DOHH2 (cell line): ENCODE data around the gene RABL6.
"Not testable (repeated sequence)": the region's sequence is repeated elsewhere in the genome, so short reads cannot be mapped to it uniquely, and the experiment has no call there.

Experiments
- H3F3A ChIP-seq: fragments of 200-600 bp; sonication (generic), shearing (Covaris generic); 2 replicates; pipeline ENCODE4 v1.6.0; 2016; ENCODE audit warnings: antibody characterized with exemption, mild to moderate bottlenecking; ENCODE audit not compliant: control insufficient read depth, insufficient read depth
- H3K27ac ChIP-seq: fragments of 200-600 bp; sonication (generic); 2 replicates; pipeline ENCODE4 v1.5.1; 2014; ENCODE audit warnings: low read depth, mild to moderate bottlenecking, low read length, moderate library complexity
- H3K27me3 ChIP-seq: fragments of 200-600 bp; sonication (generic); 2 replicates; pipeline ENCODE4 v1.6.1; 2014; ENCODE audit warnings: mild to moderate bottlenecking, low read length, mixed read lengths; ENCODE audit not compliant: control insufficient read depth
- H3K36me3 ChIP-seq: fragments of 200-600 bp; sonication (generic); 2 replicates; pipeline ENCODE4 v1.6.1; 2014; ENCODE audit warnings: mild to moderate bottlenecking, low read length, moderate library complexity, mixed read lengths; ENCODE audit not compliant: control insufficient read depth
- H3K4me1 ChIP-seq: fragments of 200-600 bp; sonication (generic); 2 replicates; pipeline ENCODE4 v1.6.1; 2014; ENCODE audit warnings: mild to moderate bottlenecking, low read length, mixed read lengths; ENCODE audit not compliant: control insufficient read depth
- H3K4me2 ChIP-seq: fragments of 200-600 bp; sonication (generic); 2 replicates; pipeline ENCODE4 v1.6.0; 2014; ENCODE audit warnings: mild to moderate bottlenecking, low read length, moderate library complexity
- H3K4me3 ChIP-seq: fragments of 200-600 bp; sonication (generic); 2 replicates; pipeline ENCODE4 v1.5.1; 2014; ENCODE audit warnings: mild to moderate bottlenecking, low read length, mixed read lengths
- H3K79me2 ChIP-seq: fragments of 200-600 bp; sonication (generic); 2 replicates; pipeline ENCODE4 v1.6.1; 2014; ENCODE audit warnings: mild to moderate bottlenecking, low read length, mixed read lengths; ENCODE audit not compliant: control insufficient read depth
- H3K9me2 ChIP-seq: fragments of 200-600 bp; sonication (generic); replicated peaks from 2 replicates; pipeline ENCODE4 v1.6.1; 2014; ENCODE audit warnings: mild to moderate bottlenecking, low read length, mixed read lengths; ENCODE audit not compliant: control insufficient read depth
- H3K9me3 ChIP-seq: fragments of 200-600 bp; sonication (generic); 2 replicates; pipeline ENCODE4 v1.6.1; 2014; ENCODE audit warnings: antibody characterized with exemption, low read length, mixed read lengths; ENCODE audit not compliant: control insufficient read depth, insufficient read depth
- H4K20me1 ChIP-seq: fragments of 200-600 bp; sonication (generic); 2 replicates; pipeline ENCODE4 v1.6.0; 2014; ENCODE audit warnings: low read depth, mild to moderate bottlenecking, antibody characterized with exemption, low read length, moderate library complexity; ENCODE audit not compliant: control insufficient read depth, insufficient read depth
- EZH2phosphoT487 ChIP-seq: fragments of 200-600 bp; sonication (generic); IDR thresholded peaks from 2 replicates; pipeline ENCODE4 v1.6.1; 2017; ENCODE audit warnings: borderline replicate concordance, mild to moderate bottlenecking, antibody characterized with exemption, low read length, moderate library complexity, mixed read lengths
- TF ChIP-seq, protein P1 (sequence below): fragments of 200-600 bp; sonication (generic); IDR thresholded peaks from one replicate; pipeline ENCODE4 v1.5.1; 2014; ENCODE audit warnings: antibody characterized with exemption, mild to moderate bottlenecking, low read depth, low read length; ENCODE audit not compliant: poor library complexity, severe bottlenecking

RABL6 gene

GRCh38 chr9:136865041-136865767 is 57.5 kb downstream of the RABL6 start:
- H4K20me1 ChIP-seq: no peaks in the 10 kb centered on the region

GRCh38 chr9:136865768-136866103 is 58.0 kb downstream of the RABL6 start:
- H4K20me1 ChIP-seq: no peaks in the 10 kb centered on the region
- TF ChIP-seq, protein P1, sequence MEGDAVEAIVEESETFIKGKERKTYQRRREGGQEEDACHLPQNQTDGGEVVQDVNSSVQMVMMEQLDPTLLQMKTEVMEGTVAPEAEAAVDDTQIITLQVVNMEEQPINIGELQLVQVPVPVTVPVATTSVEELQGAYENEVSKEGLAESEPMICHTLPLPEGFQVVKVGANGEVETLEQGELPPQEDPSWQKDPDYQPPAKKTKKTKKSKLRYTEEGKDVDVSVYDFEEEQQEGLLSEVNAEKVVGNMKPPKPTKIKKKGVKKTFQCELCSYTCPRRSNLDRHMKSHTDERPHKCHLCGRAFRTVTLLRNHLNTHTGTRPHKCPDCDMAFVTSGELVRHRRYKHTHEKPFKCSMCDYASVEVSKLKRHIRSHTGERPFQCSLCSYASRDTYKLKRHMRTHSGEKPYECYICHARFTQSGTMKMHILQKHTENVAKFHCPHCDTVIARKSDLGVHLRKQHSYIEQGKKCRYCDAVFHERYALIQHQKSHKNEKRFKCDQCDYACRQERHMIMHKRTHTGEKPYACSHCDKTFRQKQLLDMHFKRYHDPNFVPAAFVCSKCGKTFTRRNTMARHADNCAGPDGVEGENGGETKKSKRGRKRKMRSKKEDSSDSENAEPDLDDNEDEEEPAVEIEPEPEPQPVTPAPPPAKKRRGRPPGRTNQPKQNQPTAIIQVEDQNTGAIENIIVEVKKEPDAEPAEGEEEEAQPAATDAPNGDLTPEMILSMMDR: no peak
- no peak for TF ChIP-seq EZH2phosphoT487
- peaks cover 24% of the 10 kb centered on the region for H3K79me2 ChIP-seq
- H3K4me1 ChIP-seq: peaks cover 15% of the 10 kb centered on the region
- peak overlapping the region; percentile 97 for H3K4me3 ChIP-seq
- peaks cover 32% of the 10 kb centered on the region for H3K36me3 ChIP-seq
- no peak overlapping the region for H3K27ac ChIP-seq
- no peaks in the 10 kb centered on the region for H3K9me2 ChIP-seq
- no peaks in the 10 kb centered on the region; the same call in 1 of the 2 replicates for H3F3A ChIP-seq
- H3K9me3 ChIP-seq: no peaks in the 10 kb centered on the region; the same call in 1 of the 2 replicates
- H3K4me2 ChIP-seq: peak overlapping the region; percentile 94
- H3K27me3 ChIP-seq: no peaks in the 10 kb centered on the region

More at GRCh38 chr9:136865041-136865767, 57.5 kb downstream of the RABL6 start:
- Histone ChIP-seq H3K27me3 (no peaks in the 10 kb centered on the region), H3K4me3 (peak overlapping the region; percentile 97), H3K4me2 (peak overlapping the region; percentile 94), H3K9me3 (no peaks in the 10 kb centered on the region), H3K9me2 (no peaks in the 10 kb centered on the region), H3K27ac (no peak overlapping the region), H3K4me1 (peaks cover 15% of the 10 kb centered on the region), H3K36me3 (peaks cover 34% of the 10 kb centered on the region), H3F3A (no peaks in the 10 kb centered on the region; the same call in 1 of the 2 replicates), H3K79me2 (peaks cover 24% of the 10 kb centered on the region)
- no peak for TF ChIP-seq EZH2phosphoT487
- TF ChIP-seq, protein P1: no peak

DNA sequence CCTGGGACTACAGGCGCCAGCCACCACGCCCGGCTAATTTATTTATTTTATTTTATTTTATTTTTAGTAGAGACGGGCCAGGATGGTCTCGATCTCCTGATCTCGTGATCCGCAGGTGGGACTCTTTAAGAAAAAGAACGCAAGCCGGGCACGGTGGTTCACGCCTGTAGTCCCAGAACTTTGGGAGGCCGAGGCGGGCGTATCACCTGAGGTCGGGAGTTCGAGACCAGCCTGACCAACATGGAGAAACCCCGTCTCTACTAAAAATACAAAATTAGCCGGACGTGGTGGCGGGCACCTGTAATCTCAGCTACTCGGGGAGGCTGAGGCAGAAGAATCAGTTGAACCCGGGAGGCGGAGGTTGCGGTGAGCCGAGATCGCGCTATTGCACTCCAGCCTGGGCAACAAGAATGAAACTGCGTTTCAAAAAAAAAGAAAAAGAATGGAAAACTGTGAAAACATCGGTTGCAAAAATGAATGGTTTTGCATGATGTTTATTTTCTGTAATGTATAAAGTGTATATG is 59.2 kb downstream of the RABL6 start:
- H3K27me3 ChIP-seq, H4K20me1 ChIP-seq, H3K9me3 ChIP-seq, H3K9me2 ChIP-seq, H3K27ac ChIP-seq, H3F3A ChIP-seq: not testable (repeated sequence)
- Histone ChIP-seq H3K4me1 (peaks cover 15% of the 10 kb centered on the region), H3K4me2 (peak overlapping the region; percentile 53), H3K36me3 (peaks cover 22% of the 10 kb centered on the region), H3K4me3 (peak overlapping the region; percentile 97), H3K79me2 (peaks cover 24% of the 10 kb centered on the region)

GRCh38 chr9:136867480-136867879 is 59.7 kb downstream of the RABL6 start:
- Histone ChIP-seq H3K79me2 (peaks cover 24% of the 10 kb centered on the region), H3K27me3 (no peaks in the 10 kb centered on the region), H3K36me3 (peaks cover 18% of the 10 kb centered on the region), H3K4me1 (peaks cover 15% of the 10 kb centered on the region), H3K27ac (no peak overlapping the region), H3K4me2 (no peak overlapping the region), H3K9me2 (no peaks in the 10 kb centered on the region), H4K20me1 (no peaks in the 10 kb centered on the region), H3K4me3 (no peak overlapping the region), H3K9me3 (peaks cover 5% of the 10 kb centered on the region), H3F3A (no peaks in the 10 kb centered on the region; the same call in 1 of the 2 replicates)
- TF ChIP-seq, protein P1: no peak
- TF ChIP-seq EZH2phosphoT487: no peak
